T-helper 1 cell treated with Interleukin-12 subunit alpha and Interleukin-12 subunit beta and Interleukin-4 antibody, amounts not matched to agents 30 μg/mL and 1 μg/mL, for 36 hours (primary cell): ENCODE data around the gene TMEM175.
"Not testable (repeated sequence)": the region's sequence is repeated elsewhere in the genome, so short reads cannot be mapped to it uniquely, and the experiment has no call there.

Experiments
- H3K27ac Mint-ChIP-seq: one replicate; pipeline ENCODE4 v1.8.0; 2021; ENCODE audit warnings: mild to moderate bottlenecking, mixed read lengths
- H3K27me3 Mint-ChIP-seq: one replicate; pipeline ENCODE4 v1.8.0; 2021; ENCODE audit warnings: low read depth, mixed read lengths
- H3K36me3 Mint-ChIP-seq: one replicate; pipeline ENCODE4 v1.8.0; 2021; ENCODE audit warnings: low read depth, mixed read lengths
- H3K4me1 Mint-ChIP-seq: one replicate; pipeline ENCODE4 v1.8.0; 2021; ENCODE audit warnings: low read depth, mixed read lengths
- H3K4me3 Mint-ChIP-seq: one replicate; pipeline ENCODE4 v1.8.0; 2021; ENCODE audit warnings: mild to moderate bottlenecking, moderate library complexity, mixed read lengths
- H3K9me3 Mint-ChIP-seq: one replicate; pipeline ENCODE4 v1.8.0; 2021; ENCODE audit warnings: mixed read lengths

TMEM175 gene

DNA sequence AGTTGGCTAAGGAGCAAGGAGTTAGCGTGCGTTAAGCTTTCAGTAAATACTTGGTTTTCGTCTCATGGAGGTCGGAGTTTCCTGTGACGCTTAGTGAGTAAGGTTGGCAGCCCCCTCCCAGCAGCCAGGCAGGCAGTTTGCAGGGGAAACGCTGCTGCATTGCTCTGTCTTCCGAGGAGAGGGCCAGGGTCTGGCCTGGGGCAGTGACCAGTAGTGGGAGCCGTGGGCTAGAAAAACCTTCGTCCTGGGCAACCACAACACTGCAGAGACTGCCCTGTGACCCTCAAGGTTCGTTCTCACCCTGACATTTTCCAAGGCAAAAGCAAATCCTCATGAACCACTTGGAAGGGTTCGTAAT is 432 bp downstream of the TMEM175 start:
- peak overlapping the region; percentile 94 for H3K4me3 Mint-ChIP-seq
- H3K36me3 Mint-ChIP-seq = peaks cover 2% of the 10 kb centered on the region
- peaks cover 28% of the 10 kb centered on the region for H3K4me1 Mint-ChIP-seq
- peaks cover 5% of the 10 kb centered on the region for H3K27me3 Mint-ChIP-seq
- H3K27ac Mint-ChIP-seq = peak overlapping the region; percentile 95
- no peaks in the 10 kb centered on the region for H3K9me3 Mint-ChIP-seq

- not testable (repeated sequence) for H3K27ac Mint-ChIP-seq, H3K4me1 Mint-ChIP-seq, H3K27me3 Mint-ChIP-seq, H3K36me3 Mint-ChIP-seq, H3K4me3 Mint-ChIP-seq, H3K9me3 Mint-ChIP-seq
Measured at GRCh38 chr4:939508-939907, 7.2 kb downstream of the TMEM175 start.

DNA sequence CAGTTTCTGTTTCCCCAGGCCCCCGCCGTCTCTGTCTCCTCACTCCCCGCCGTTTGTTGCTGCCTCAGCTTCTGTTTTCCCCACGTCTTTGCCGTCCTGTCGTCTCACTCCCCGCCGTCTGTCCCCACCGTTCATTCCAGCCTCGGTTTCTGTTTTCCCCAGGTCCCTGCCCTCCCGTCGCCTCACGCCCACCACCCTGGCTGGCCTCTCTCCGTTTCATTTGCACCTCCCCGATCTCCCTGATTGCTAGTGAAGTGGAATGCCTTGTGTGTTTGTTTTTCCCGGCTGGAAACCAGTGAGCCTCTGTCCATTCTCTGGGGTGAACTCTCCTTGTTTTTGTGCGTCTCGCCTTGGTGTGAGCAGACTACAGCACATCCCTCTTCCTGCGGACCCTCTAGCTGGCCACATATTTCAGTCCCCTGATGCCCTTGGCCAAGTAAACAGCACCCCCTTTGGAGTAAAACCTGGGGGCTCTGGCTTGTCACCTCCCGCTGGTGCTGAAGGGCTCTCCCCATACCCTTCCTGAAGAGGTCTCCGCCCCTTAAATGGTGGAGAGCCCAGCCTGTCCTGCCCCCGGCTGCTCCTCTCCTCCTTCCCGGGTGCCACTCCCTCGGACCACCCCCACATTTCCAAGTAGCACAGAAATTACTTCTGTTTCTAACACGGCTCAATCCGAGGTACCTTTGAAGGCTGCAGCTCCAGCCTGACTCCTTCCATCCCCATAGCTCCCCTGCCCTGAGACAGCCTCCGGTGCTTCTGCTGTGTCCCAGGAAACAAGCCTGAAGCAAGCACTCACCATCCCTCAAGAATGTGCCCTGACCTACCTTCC is 13.2 kb downstream of the TMEM175 start:
- no peaks in the 10 kb centered on the region for H3K4me1 Mint-ChIP-seq
- H3K4me3 Mint-ChIP-seq = no peak overlapping the region

DNA sequence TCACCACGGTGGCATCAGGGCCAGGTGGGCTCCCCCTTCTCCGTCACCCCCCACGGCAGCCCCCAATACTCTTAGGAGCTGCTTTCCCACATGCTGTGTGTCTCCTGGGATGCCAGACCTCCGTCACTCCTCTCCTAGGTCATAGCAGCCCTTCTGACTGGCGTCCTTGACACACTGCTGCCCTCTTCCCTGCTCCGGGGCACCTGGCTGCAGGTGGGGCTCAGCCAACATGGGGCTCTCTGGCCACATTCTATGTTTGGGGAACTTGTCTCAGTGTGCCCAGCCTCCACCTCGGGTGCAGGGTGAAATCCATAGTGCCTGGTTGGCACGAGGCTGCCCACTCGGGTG is 13.8 kb downstream of the TMEM175 start:
- H3K36me3 Mint-ChIP-seq = no peaks in the 10 kb centered on the region
- H3K9me3 Mint-ChIP-seq = no peaks in the 10 kb centered on the region
- H3K27ac Mint-ChIP-seq = no peak overlapping the region
- H3K27me3 Mint-ChIP-seq = no peaks in the 10 kb centered on the region
- H3K4me3 Mint-ChIP-seq = no peak overlapping the region
- H3K4me1 Mint-ChIP-seq = no peaks in the 10 kb centered on the region

More for the DNA sequence above, 13.2 kb downstream of the TMEM175 start:
- H3K36me3 Mint-ChIP-seq = no peaks in the 10 kb centered on the region
- no peaks in the 10 kb centered on the region for H3K9me3 Mint-ChIP-seq
- H3K27me3 Mint-ChIP-seq = no peaks in the 10 kb centered on the region
- no peak overlapping the region for H3K27ac Mint-ChIP-seq

DNA sequence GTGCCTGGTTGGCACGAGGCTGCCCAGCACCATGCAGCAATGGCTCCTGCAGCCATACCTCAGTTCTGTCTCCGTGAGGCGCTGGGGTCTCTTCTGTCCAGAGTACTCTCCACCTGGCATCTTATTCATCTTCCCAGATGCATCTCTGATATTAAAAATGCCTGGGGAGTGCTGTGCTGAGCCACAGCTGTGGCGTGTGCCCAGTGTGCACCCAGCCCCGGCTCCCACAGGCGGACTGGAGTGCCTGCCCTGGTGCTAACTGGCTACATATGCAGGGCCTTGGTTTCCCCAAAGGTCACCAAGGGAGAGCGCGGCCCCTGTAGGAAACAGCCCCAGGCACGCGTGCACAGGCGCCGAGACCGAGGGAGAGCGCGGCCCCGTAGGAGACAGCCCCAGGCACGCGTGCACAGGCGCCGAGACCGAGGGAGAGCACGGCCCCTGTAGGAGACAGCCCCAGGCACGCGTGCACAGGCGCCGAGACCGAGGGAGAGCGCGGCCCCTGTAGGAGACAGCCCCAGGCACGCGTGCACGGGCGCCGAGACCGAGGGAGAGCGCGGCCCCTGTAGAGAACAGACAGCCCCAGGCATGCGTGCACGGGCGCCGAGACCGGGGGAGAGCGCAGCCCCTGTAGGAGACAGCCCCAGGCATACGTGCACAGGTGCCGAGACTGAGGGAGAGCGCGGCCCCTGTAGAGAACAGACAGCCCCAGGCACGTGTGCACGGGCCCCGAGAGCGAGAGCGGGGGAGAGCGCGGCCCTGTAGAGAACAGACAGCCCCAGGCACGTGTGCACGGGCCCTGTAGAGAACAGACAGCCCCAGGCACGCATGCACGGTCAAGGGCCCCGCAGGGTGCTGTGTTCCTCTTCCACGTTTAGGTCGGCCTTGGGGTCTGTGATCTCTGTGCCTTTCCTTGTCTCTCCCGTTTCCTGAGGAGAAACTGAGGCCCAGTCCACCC is 14.5 kb downstream of the TMEM175 start:
- Mint-ChIP-seq H3K9me3 (no peaks in the 10 kb centered on the region), H3K4me3 (no peak overlapping the region), H3K27me3 (no peaks in the 10 kb centered on the region), H3K36me3 (no peaks in the 10 kb centered on the region), H3K4me1 (no peaks in the 10 kb centered on the region), H3K27ac (no peak overlapping the region)

DNA sequence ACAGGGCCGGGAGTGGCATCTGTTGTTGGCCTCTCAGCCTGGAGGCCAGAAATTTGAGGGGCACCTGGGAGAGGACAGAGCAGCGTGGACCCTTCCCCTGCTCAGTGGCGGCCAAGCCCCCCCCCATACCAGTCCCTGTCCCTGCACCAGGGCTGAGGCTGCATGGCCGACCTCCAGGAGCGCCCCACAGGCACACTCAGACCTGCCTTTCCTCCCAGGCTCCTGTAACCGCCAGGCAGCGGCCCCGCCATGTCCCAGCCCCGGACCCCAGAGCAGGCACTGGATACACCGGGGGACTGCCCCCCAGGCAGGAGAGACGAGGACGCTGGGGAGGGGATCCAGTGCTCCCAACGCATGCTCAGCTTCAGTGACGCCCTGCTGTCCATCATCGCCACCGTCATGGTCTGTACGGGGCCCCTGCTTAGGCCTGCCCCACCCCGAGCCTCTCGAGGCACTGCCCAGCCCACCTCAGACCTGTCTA is 15.3 kb downstream of the TMEM175 start:
- Mint-ChIP-seq H3K4me1 (no peaks in the 10 kb centered on the region), H3K27ac (no peak overlapping the region), H3K27me3 (no peaks in the 10 kb centered on the region), H3K4me3 (no peak overlapping the region), H3K9me3 (no peaks in the 10 kb centered on the region), H3K36me3 (no peaks in the 10 kb centered on the region)

- Mint-ChIP-seq H3K4me3 (no peak overlapping the region), H3K27me3 (no peaks in the 10 kb centered on the region), H3K36me3 (no peaks in the 10 kb centered on the region), H3K27ac (no peak overlapping the region), H3K4me1 (no peaks in the 10 kb centered on the region), H3K9me3 (no peaks in the 10 kb centered on the region)
Measured at GRCh38 chr4:948101-948935, 16.1 kb downstream of the TMEM175 start.

DNA sequence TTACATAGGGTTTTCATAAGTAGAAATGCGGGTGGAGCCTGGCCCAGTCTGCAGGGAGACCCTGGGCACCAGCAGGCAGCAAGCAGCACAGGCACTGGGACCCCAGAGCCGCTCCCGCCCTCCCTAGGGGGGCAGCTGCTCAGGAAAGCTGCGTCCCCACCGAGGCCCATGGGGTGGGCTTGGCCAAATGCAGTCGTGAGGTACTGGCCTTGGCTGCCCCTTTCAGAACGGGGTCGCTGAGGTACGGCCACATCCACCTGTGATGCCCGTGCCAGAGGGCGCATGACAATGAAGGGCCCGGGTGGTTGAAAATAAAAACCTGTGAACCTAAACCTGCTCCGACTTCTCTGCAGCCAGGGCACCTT is 16.7 kb downstream of the TMEM175 start:
- Mint-ChIP-seq H3K36me3 (no peaks in the 10 kb centered on the region), H3K4me1 (no peaks in the 10 kb centered on the region), H3K9me3 (no peaks in the 10 kb centered on the region), H3K27me3 (no peaks in the 10 kb centered on the region), H3K27ac (no peak overlapping the region), H3K4me3 (no peak overlapping the region)

DNA sequence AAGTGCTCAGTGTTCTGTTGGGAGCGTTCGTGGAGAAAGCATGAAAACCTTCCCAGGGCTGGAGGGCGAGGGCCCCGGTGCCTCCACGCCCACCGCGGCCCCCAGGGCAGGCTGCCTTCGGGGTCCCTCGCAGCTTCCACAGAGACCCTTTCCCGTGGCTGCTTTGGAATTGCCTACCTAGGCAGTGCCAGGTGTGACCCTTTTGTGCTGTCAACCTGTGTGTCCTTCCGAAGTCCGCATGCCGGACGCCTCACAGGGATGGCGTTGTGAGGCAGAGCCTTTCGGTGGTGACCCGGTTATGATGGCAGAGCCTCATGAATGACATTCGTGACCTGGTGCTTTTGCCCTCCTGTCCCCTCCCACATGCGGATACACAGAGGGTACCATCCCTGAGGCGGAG is 17.4 kb downstream of the TMEM175 start:
- Mint-ChIP-seq H3K27me3 (no peaks in the 10 kb centered on the region), H3K27ac (no peak overlapping the region), H3K4me1 (no peaks in the 10 kb centered on the region), H3K9me3 (no peaks in the 10 kb centered on the region), H3K4me3 (no peak overlapping the region), H3K36me3 (no peaks in the 10 kb centered on the region)

DNA sequence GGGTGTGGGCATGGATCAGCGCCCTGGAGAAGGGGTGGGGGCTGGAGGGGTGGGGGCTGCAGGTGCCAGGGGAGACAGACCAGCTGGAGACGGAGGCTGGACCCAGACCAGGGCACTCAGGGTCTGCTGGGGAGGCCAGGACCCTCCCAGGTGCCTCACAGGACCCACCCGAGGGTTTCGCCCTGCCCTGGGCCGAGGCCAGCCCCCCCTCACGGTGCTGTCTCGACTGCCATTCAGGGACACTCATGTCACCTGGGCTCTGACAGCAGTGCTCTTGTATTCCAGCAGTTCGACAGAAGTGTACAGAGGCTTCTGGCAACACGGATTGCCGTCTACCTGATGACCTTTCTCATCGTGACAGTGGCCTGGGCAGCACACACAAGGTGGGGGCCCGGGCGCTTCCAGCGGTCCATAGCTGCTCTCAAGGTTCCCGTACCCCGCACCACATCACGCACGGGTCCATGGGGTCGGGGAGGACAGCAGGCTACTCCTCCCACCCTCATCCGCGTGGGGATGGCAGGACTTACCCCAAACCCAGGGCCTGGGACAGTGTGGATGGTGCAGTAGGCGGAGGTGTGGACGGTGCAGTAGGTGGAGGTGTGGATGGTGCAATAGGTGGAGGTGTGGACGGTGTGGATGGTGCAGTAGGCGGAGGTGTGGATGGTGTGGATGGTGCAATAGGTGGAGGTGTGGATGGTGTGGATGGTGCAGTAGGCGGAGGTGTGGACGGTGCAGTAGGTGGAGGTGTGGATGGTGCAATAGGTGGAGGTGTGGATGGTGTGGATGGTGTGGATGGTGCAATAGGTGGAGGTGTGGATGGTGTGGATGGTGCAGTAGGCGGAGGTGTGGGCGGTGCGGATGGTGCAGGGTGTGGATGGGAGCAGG is 18.1 kb downstream of the TMEM175 start:
- Mint-ChIP-seq H3K36me3 (no peaks in the 10 kb centered on the region), H3K9me3 (no peaks in the 10 kb centered on the region), H3K4me3 (no peak overlapping the region), H3K27me3 (no peaks in the 10 kb centered on the region), H3K4me1 (no peaks in the 10 kb centered on the region), H3K27ac (no peak overlapping the region)

DNA sequence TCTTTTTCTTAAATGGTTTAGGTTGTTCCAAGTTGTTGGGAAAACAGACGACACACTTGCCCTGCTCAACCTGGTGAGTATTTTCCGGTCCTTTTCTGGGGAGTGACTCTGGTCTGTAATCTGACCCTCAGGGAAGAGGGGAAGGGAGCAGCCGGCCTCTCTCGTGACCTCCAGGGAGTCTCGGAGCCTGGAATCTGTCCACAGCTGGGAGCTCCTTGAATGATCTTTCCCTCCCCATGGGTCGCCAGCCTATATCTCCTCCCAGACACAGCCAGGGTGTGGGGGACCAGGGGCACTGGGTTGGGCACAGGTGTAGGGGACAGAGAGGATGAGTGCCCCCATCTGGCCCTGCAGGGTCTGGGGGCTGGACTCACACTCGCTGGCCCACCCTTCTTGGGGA is 18.9 kb downstream of the TMEM175 start:
- Mint-ChIP-seq H3K9me3 (no peaks in the 10 kb centered on the region), H3K4me1 (no peaks in the 10 kb centered on the region), H3K27me3 (no peaks in the 10 kb centered on the region), H3K36me3 (no peaks in the 10 kb centered on the region), H3K27ac (no peak overlapping the region), H3K4me3 (no peak overlapping the region)

DNA sequence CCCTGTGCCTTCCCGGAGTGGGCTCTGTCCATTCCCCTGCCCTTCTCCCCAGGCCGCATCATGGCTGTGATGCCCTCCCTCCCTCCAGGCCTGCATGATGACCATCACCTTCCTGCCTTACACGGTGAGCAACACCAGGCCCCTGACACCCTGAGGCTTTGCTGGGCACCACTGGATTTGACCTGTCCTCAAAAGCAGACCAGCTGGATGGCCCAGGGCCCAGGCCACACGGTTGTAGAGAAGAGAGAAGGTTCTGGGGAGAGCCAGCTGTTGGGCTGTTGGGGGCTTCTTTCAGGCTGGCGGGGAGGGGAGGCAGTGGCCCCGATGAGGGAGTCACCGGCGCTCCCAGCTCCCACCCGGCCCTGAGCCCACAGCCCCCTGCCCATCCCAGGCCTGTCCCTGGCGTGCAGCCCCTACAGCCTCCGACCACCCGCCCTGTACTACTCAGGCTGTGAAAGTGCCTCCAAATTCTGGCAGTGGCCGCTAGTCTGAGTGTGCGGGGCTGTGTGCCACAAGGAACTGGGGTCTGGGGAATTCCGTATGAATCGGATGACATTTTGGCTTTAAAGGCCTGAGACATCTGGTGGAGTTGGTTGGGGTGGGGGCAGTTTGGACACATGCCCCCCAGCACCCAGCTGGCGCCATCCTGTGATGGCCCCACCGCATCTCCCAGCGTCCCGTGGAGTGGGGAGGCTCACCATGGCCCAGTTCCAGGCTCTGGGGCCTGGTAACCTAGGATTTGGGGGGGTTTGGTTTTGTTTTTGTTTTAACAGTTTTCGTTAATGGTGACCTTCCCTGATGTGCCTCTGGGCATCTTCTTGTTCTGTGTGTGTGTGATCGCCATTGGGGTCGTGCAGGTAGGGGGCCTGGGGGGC is 19.6 kb downstream of the TMEM175 start:
- Mint-ChIP-seq H3K4me3 (no peak overlapping the region), H3K36me3 (no peaks in the 10 kb centered on the region), H3K27ac (no peak overlapping the region), H3K9me3 (no peaks in the 10 kb centered on the region), H3K27me3 (no peaks in the 10 kb centered on the region), H3K4me1 (no peaks in the 10 kb centered on the region)
